ENCODE measurements around the gene HS2ST1.

DNA sequence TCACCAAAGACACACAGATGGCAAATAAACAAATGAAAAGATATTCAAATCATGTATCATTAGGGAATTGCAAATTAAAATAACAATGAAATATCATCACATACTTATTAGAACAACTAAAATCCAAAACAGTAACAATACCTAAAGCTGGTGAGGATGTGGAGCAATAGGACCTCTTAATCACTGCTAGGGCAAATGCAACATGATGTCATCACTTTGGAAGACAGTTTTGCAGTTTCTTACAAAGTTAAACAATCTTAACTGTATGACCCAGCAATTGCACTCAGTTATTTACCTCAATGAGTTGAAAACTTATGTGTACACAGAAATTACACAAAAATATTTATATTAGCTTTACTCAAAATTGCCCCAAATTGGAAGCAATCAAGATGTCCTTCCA, 47.8 kb upstream of the HS2ST1 start:
- TF ChIP-seq, protein P1, sequence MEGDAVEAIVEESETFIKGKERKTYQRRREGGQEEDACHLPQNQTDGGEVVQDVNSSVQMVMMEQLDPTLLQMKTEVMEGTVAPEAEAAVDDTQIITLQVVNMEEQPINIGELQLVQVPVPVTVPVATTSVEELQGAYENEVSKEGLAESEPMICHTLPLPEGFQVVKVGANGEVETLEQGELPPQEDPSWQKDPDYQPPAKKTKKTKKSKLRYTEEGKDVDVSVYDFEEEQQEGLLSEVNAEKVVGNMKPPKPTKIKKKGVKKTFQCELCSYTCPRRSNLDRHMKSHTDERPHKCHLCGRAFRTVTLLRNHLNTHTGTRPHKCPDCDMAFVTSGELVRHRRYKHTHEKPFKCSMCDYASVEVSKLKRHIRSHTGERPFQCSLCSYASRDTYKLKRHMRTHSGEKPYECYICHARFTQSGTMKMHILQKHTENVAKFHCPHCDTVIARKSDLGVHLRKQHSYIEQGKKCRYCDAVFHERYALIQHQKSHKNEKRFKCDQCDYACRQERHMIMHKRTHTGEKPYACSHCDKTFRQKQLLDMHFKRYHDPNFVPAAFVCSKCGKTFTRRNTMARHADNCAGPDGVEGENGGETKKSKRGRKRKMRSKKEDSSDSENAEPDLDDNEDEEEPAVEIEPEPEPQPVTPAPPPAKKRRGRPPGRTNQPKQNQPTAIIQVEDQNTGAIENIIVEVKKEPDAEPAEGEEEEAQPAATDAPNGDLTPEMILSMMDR (conservative IDR thresholded peaks at IDR 0.05; ENCODE audit: low read depth in 2 of 2) = no peak
- TF ChIP-seq EZH2 (IDR thresholded peaks at IDR 0.05; ENCODE audit: low read depth, unreplicated experiment) = no peak
- no peak for TF ChIP-seq POLR2AphosphoS5 (IDR thresholded peaks at IDR 0.05; ENCODE audit: low read depth)
- TF ChIP-seq, protein P2, sequence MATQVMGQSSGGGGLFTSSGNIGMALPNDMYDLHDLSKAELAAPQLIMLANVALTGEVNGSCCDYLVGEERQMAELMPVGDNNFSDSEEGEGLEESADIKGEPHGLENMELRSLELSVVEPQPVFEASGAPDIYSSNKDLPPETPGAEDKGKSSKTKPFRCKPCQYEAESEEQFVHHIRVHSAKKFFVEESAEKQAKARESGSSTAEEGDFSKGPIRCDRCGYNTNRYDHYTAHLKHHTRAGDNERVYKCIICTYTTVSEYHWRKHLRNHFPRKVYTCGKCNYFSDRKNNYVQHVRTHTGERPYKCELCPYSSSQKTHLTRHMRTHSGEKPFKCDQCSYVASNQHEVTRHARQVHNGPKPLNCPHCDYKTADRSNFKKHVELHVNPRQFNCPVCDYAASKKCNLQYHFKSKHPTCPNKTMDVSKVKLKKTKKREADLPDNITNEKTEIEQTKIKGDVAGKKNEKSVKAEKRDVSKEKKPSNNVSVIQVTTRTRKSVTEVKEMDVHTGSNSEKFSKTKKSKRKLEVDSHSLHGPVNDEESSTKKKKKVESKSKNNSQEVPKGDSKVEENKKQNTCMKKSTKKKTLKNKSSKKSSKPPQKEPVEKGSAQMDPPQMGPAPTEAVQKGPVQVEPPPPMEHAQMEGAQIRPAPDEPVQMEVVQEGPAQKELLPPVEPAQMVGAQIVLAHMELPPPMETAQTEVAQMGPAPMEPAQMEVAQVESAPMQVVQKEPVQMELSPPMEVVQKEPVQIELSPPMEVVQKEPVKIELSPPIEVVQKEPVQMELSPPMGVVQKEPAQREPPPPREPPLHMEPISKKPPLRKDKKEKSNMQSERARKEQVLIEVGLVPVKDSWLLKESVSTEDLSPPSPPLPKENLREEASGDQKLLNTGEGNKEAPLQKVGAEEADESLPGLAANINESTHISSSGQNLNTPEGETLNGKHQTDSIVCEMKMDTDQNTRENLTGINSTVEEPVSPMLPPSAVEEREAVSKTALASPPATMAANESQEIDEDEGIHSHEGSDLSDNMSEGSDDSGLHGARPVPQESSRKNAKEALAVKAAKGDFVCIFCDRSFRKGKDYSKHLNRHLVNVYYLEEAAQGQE (IDR thresholded peaks at IDR 0.05; ENCODE audit: unreplicated experiment) = no peak
- TF ChIP-seq JUNB (IDR thresholded peaks at IDR 0.05; ENCODE audit: unreplicated experiment) = no peak
- no peak for TF ChIP-seq EZH2phosphoT487 (IDR thresholded peaks at IDR 0.05; ENCODE audit: unreplicated experiment)
- no peak for TF ChIP-seq CREB1 (CRISPR knock-in tag; IDR thresholded peaks at IDR 0.05; ENCODE audit: low read depth)
- TF ChIP-seq NANOG (IDR thresholded peaks at IDR 0.05; ENCODE audit: borderline replicate concordance) = no peak
